Fibroblast of the aortic adventitia (primary cell): ENCODE results near the gene RMI2. TPM values are rescaled to one million over a fixed set of nuclear protein-coding genes. Genes with fewer than 3 reads are reported as not detected.

ENCODE experiments used
- DNase-seq: peaks from one replicate; pipeline ENCODE4 v3.0.0-alpha.2; 2010; ENCODE audit warnings: low read depth
- H3K4me3 ChIP-seq: 2 replicates; pipeline ENCODE4 v1.5.1; 2011; ENCODE audit warnings: low read depth, mild to moderate bottlenecking, control low read depth, low read length, moderate library complexity
- CTCF ChIP-seq: IDR thresholded peaks from 2 replicates; pipeline ENCODE4 v1.5.1; 2011; ENCODE audit warnings: mild to moderate bottlenecking, low read length, control low read depth, inconsistent platforms; ENCODE audit not compliant: insufficient read depth
- total RNA-seq: library from RNA; depleted of rRNA; stranded (reverse); fragments of >200 nt; gene quantifications from 2 replicates; pipeline ENCODE4 v1.2.3, GENCODE V29; 2012; ENCODE audit warnings: low replicate concordance

The RMI2 gene
- total RNA-seq, 1 donor: 24.4 TPM

GRCh38 chr16:11355862-11356261 lies 10.6 kb downstream of the RMI2 start:
- no peak for DNase-seq
- no peak for TF ChIP-seq CTCF
- no peak overlapping the region for H3K4me3 ChIP-seq

- peak; percentile 52 for DNase-seq
- peak; percentile 62 for TF ChIP-seq CTCF
- no peak overlapping the region for H3K4me3 ChIP-seq
These were observed 11.5 kb downstream of the RMI2 start for GRCh38 chr16:11356573-11357331.

GRCh38 chr16:11358531-11358930 lies 13.3 kb downstream of the RMI2 start:
- no peak overlapping the region for H3K4me3 ChIP-seq
- TF ChIP-seq CTCF: no peak
- DNase-seq: no peak

- peak; percentile 32 for DNase-seq
- TF ChIP-seq CTCF: no peak
- H3K4me3 ChIP-seq: no peak overlapping the region
These were observed 14.1 kb downstream of the RMI2 start for GRCh38 chr16:11359370-11359769.

- no peak overlapping the region for H3K4me3 ChIP-seq
- peak; percentile 63 for DNase-seq
- no peak for TF ChIP-seq CTCF
These were observed 15.5 kb downstream of the RMI2 start for GRCh38 chr16:11360641-11361373.

GRCh38 chr16:11361701-11362451 lies 16.6 kb downstream of the RMI2 start:
- no peak overlapping the region for H3K4me3 ChIP-seq
- no peak for DNase-seq

More at GRCh38 chr16:11361701-11362451, 16.6 kb downstream of the RMI2 start:
- no peak for TF ChIP-seq CTCF
